GM11168 (cell line): Measurements from ENCODE around the gene IFITM5.
"Not testable (repeated sequence)": the region's sequence is repeated elsewhere in the genome, so short reads cannot be mapped to it uniquely, and the experiment has no call there.

ENCODE experiments used
- in situ Hi-C: fragments of 300-500 bp; cut with MboI; formaldehyde crosslinking; loops from one replicate; pipeline ENCODE4 v1.12.0; 2022; ENCODE audit warnings: low sequenced_read_pairs; ENCODE audit not compliant: unreplicated experiment

Gene IFITM5

DNA sequence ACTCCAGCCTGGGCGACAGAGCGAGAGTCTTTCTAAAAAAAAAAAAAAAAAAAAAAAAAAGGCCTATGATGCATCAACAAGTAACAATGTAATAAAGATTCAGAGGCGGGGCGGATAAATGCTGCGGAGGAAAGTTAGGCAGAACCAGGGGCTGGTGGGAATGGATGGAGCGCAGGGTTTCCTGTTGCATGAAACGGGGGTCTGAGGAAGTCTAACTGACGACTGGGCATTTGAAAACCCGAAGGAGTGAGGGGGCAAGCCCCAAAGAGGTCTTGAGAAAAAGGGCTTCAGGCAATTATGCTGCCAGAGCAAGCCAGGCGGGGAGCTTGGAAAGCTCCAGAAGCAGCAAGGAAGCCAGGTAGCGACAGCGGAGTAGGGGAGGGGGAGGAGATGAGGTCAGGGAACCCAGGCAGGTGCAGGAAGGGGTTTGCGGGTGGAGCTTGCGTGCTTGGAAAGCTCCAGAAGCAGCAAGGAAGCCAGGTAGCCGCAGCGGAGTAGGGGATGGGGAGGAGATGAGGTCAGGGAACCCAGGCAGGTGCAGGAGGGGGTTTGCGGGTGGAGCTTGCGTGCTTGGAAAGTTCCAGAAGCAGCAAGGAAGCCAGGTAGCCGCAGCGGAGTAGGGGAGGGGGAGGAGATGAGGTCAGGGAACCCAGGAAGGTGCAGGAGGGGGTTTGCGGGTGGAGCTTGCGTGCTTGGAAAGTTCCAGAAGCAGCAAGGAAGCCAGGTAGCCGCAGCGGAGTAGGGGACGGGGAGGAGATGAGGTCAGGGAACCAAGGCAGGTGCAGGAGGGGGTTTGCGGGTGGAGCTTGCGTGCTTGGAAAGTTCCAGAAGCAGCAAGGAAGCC lies 12.1 kb downstream of the IFITM5 start:
- in situ Hi-C loops: not testable (repeated sequence)

DNA sequence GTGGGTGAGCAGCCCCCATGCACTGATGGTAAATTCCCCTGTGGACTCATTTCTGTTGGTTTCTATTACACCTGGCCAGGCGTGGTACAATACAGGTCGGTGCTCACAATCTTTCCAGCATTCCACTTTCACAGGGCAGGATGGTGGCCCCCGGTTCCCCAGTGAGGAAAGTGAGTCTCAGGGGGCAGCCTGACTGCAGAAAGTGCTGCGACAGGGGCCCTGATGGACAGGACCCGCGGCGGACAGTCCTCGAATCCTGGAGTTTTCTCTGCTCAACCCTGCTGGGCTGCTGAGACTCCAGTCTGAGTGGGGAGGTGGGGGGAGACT lies 13.5 kb downstream of the IFITM5 start:
- in situ Hi-C loops: no loop called here

DNA sequence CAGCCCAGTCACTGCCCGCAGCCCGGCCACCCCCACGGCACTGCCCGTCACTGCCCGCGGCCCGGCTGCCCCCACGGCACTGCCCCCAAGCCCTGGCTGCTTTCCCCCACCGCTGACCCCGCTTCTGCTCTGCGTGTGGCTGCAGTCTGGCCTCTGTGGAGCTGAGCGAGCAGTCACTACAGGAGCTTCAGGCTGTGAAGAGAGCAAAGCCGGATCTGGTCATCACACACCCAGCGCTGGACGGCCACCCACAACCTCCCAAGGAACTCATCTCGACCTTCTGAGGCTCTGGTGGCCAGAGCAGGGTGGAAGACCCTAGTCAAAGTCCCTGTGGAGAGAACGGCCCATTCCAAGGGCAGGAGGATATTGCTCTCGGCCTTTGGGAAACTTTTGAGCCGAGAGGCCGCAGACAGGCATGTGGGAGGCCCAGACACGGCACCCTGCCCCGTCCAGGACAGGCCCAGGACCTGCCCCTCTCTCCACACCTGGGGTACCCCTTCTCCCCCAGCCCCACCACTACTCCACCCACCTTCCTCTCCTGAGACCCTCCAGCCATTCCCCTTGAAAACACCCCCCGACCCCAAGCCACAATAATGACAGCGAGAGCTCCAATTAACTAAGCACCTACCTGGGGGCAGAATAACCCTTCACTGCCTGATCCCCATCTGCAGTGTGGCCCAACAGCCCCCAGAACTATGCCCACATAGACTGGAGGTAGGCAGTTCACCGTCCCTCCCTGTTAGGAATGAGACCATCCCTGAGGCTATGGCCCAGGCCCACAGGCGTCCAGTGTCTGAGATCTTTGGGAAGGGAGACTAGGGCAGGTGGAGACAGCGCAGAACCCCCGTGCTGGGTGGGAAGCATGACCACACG lies 14.1 kb downstream of the IFITM5 start:
- in situ Hi-C loops: no loop called here

DNA sequence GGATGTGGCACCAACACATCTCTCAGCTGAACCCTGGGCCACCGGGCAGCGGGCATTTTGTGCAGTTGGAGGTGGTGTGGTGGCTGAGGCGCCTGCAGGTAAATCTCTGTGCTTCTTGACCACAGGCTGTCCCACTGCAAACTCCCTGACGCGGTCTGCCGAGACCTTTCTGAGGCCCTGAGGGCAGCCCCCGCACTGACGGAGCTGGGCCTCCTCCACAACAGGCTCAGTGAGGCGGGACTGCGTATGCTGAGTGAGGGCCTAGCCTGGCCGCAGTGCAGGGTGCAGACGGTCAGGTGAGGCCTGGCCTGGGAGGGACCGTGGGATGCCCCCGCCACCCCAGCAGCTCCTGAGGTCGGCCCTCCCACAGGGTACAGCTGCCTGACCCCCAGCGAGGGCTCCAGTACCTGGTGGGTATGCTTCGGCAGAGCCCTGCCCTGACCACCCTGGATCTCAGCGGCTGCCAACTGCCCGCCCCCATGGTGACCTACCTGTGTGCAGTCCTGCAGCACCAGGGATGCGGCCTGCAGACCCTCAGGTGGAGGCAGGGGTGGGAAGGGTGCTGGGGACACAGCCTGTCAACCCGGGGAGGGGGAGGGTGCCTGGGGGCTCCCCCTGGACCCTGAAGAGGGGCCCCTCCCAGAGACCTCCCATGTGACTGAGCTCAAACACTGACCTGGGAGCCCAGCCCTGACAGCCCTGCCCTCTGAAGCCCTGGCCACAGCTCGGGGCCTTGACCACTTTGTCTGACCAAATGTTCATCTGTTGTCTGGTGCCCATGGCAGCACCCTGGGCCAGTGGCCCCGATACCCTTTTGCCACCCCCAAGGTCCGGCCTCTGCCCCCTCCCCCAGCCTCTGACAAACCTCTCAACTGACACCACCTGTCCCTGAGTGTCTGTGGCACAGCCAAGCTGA lies 15.0 kb downstream of the IFITM5 start:
- in situ Hi-C loops: no loop called here

DNA sequence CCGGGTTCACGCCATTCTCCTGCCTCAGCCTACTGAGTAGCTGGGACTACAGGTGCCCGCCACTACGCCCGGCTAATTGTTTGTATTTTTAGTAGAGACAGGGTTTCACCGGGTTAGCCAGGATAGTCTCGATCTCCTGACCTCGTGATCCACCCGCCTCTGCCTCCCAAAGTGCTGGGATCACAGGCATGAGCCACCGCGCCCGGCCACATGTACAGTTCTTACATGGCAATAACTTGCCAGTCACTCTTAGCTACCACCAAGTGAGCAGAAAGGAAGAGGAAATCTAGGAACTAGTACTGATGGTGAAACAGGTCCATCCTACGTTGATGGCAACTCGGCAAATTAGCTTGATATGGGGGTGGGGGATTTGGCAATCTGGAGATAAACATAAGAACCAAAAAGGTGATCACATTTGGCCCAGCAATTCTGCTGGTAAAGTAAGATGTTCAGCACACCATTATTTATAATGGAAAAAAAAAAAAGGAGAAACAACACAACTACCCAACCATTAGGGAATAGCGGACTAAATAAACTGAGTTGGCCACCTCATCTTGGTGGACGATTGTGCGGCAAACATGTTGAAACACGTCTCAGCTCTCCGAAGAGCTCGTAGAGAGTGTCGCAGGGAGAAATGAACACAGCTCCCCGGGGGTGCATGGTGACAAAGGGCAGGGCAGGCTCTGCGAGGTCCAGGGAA lies 15.8 kb downstream of the IFITM5 start:
- in situ Hi-C loops: no loop called here

DNA sequence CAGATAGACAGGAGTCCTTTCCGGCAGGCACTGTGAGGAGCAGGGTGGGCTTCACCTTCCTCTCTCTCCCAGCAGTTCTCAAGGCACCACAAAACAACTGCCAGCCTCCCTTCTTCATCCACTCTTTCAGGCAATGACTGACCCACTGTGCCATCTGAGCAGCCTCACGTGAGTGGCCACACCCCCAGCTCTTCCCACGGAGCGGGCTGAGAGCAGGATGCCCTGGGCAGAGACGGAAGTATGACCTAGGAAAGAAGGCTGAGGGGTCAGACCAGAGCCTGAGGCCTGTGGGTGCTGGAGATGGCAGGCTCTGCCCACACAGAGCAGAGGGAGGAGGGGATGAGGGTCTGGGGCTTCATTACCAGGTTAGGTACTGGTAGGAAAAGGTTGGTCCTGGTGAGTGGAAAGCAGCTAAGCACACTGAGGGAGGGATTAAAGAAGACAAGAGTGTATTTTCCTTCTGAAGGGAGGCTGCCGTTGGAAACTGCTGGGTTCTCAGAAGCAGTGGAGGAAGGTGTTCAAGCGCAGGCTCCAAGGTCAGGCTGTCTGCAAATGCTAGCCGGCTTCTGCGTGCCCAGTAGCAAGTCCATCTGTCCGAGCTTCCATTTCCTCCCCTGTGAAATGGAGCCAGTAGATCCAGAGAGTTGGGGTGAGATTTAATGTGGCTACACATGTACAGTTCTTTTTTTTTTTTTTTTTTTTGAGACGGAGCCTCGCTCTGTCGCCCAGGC lies 16.5 kb downstream of the IFITM5 start:
- in situ Hi-C loops: no loop called here

DNA sequence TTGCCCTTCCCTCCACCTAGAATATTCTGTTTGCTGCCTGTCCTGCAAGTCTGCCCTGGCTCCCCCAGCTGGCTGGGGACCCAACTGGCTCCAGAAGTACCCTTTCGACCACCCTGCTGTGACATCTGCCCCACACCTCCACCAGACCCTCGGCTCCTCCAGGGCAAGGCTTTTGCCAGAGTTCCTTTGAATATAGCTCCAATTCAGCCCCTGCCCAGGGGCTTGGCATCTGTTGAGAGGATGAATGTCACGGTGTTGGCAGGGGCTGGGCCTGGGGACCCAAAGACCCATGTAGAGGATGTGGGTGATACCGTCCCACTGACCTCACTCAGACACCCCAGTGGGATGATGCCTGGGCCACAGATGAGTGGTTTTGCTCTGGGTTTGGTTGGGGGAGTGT lies 17.2 kb downstream of the IFITM5 start:
- in situ Hi-C loops: no loop called here

DNA sequence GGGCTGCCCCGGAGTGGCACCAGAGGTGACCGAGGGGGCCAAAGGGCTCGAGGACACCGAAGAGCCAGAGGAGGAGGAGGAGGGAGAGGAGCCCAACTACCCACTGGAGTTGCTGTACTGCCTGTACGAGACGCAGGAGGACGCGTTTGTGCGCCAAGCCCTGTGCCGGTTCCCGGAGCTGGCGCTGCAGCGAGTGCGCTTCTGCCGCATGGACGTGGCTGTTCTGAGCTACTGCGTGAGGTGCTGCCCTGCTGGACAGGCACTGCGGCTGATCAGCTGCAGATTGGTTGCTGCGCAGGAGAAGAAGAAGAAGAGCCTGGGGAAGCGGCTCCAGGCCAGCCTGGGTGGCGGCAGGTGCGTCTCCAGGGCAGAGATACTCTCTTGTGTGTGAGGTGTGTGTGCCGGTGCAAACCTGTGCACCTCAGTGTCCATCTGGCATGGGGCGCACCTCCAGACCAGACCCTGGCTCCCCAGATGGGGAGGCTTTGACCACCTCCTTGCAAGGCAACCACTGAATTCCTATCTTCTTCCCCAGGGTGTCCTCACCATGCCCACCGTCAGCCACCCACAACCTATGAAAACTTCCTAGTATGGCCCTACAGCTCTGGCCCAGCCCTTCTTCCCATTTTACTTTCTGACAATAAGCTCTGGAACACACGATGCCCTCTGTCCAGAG lies 17.7 kb downstream of the IFITM5 start:
- in situ Hi-C loops: no loop called here

DNA sequence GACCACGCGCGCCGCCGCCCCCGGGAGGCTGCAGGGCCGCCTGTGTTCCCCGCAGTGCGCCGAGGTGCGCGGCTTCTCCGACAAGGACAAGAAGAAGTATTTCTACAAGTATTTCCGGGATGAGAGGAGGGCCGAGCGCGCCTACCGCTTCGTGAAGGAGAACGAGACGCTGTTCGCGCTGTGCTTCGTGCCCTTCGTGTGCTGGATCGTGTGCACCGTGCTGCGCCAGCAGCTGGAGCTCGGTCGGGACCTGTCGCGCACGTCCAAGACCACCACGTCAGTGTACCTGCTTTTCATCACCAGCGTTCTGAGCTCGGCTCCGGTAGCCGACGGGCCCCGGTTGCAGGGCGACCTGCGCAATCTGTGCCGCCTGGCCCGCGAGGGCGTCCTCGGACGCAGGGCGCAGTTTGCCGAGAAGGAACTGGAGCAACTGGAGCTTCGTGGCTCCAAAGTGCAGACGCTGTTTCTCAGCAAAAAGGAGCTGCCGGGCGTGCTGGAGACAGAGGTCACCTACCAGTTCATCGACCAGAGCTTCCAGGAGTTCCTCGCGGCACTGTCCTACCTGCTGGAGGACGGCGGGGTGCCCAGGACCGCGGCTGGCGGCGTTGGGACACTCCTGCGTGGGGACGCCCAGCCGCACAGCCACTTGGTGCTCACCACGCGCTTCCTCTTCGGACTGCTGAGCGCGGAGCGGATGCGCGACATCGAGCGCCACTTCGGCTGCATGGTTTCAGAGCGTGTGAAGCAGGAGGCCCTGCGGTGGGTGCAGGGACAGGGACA lies 18.4 kb downstream of the IFITM5 start:
- in situ Hi-C loops: no loop called here

DNA sequence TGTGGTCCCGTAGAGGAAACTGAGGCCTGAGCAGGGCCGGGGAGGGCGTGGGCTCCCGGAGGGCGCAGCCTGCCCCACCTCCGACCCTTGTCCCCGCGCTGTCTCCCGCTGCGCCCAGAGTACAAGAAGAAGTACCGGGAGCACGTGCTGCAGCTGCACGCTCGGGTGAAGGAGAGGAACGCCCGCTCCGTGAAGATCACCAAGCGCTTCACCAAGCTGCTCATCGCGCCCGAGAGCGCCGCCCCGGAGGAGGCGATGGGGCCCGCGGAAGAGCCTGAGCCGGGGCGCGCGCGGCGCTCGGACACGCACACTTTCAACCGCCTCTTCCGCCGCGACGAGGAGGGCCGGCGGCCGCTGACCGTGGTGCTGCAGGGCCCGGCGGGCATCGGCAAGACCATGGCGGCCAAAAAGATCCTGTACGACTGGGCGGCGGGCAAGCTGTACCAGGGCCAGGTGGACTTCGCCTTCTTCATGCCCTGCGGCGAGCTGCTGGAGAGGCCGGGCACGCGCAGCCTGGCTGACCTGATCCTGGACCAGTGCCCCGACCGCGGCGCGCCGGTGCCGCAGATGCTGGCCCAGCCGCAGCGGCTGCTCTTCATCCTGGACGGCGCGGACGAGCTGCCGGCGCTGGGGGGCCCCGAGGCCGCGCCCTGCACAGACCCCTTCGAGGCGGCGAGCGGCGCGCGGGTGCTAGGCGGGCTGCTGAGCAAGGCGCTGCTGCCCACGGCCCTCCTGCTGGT lies 19.2 kb downstream of the IFITM5 start:
- in situ Hi-C loops: no loop called here

DNA sequence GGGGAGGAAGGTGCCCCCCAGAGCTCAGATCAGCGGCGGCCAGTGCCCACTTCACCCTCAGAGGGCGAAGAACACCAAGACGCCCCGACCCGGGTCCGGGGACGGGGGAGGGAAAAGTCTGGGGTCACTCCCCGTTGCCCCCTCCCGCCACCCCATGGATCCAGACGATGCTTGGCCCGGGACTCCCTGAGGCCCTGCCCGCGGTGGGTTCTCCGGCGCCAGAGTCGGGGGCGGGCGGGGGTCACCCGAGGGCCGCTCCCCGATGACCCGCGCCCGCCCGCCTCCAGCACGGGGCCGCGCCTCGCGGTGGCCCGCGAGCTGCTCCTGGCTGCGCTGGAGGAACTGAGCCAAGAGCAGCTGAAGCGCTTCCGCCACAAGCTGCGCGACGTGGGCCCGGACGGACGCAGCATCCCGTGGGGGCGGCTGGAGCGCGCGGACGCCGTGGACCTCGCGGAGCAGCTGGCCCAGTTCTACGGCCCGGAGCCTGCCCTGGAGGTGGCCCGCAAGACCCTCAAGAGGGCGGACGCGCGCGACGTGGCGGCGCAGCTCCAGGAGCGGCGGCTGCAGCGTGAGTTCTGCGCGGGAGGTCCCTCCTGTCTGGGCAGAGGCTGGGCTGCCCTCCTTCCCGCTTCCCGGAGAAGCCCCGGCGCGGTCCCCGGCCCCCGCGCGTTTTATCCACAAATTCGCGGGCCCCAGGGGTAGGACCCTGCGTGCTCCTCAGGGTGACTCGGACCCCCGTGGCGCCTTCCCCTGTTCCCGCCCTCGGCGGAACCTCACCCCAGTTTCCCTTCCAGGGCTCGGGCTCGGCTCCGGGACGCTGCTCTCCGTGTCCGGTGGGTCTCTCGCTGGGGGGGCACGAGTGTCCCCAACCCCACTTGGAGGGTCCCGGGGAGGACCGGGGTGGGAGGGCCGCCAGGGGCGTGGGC lies 20.0 kb downstream of the IFITM5 start:
- in situ Hi-C loops: no loop called here

DNA sequence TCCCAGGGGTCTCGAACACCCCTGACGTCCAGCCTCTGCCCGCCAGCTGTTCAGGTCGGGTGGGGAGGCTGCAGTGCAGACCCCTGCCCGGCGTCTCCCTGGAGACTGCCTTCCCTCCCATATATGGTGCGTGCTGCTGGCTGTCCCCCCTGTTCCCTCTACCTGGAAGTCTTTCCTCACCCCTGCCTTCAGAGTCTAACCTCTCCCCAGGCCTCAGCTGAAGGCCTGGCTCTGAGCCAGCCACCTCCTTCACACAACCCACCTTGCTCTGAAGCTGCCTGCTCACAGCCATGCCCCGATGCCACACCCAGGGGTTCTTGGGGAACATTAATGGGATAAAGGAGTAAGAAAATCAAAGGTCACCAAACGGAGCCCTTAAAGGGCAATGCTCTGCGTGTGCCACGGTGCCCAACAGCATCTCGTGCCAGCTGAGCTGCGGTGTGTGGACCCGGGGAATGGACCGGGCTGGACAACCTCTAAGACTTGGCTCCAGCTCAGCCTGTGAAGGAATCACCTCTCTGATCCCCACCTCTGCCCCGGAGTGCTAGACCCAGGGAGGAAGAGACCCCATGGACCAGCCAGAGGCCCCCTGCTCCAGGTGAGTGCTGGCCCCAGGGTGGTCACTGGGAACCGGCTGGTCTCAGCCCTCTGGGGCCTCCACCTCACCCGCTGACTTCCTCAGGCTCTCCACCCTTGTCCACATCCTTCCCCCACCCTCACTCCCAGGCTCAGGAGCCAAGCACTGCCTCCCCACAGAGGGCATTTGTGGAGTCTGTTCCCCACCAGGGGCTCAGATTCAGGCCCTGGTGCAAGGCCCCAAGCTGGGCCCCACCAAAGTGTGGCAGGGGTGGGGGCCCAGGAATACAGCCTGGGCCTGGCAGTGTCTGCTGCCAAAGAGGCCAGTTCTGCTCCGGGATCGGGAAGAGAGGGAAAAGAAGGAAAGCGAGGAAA lies 21.1 kb downstream of the IFITM5 start, which contains the start of gene NLRP6:
TSS of gene NLRP6 (plus strand) at position 407 of the 951 bp plus-strand sequence. CDS start at position 570, 163 bp downstream.
- in situ Hi-C loops: no loop called here

DNA sequence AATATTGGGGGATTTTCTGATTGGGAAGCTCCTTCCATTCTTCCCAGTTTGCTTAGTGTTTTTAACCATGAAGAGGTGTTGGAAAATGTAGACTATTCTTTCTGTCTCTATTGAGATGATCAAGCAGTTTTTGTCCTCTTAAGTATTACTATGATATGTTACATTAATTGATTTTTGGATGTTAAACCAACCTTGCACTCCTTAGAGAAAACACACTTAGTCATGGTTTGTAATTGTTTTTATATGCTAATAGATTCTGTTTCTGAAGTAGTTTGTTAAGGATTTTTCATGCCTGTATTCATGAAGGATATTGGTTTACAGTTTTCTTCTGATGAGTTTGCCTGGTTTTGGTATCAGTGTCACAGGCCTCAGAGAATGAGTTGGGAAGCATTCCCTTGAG lies 23.1 kb downstream of the IFITM5 start:
- in situ Hi-C loops: no loop called here

DNA sequence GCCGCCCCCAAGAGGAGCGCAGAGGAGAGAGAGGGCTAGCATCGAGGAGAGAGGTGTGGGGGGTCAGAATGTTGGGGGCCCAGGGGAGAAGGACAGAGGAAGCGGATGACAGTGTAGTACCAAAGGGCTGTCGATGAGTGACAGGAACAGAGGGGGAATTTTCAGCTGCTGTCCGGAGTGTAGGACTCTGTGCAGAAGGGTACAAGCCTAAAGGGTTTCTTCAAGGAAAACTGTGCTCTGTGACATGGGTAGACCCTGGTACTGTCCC lies 26.5 kb downstream of the IFITM5 start:
- in situ Hi-C loops: no loop called here

DNA sequence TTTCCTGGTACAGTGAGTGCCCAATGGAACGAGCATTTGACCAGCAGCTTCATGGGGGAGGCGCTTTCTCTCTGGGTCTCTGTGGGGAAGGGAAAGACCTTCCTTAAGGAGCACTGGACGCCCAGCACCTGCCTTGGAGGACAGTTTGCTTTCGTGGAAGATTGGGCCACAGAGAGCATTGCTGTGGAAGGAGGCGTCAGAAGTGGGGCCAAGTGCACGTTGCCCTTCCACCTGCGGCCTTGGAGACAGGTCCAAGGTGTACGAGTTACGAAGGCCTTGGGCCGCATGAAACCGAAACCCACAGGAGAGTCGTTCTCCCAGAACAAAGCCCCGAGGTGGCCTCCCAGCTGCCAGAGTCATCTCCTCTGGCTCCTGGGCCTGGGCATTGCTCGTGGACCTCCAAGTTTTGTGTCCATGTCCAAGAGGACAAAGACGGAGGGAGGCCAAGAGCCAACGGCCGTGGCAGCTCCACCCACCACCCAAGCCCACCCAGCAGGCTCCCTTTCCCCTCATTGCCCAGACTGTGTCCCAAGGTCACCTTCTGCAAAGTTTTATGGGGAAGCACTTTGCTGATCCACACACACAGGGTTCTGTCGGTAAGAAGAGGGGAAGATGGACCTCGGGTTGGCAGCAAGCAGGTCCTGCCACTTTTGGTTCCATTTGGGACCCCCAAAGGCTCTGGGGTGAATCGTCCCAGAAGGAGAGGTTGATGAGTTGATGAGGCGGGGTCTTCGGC lies 27.0 kb downstream of the IFITM5 start:
- in situ Hi-C loops: no loop called here
